SH-SY5Y (cell line): Measurements from ENCODE around the gene SPATA32.

Source experiments
- GATA2 ChIP-seq: IDR thresholded peaks from 2 replicates; pipeline ENCODE4 v1.6.1; 2011; ENCODE audit warnings: mild to moderate bottlenecking, low read depth, low read length
- GATA3 ChIP-seq: IDR thresholded peaks from 2 replicates; pipeline ENCODE4 v1.6.1; 2011; ENCODE audit warnings: low read depth, mild to moderate bottlenecking, low read length, moderate library complexity

GRCh38 chr17:45222996-45223538, 38.8 kb downstream of the SPATA32 start:
- no peak for TF ChIP-seq GATA3
- TF ChIP-seq GATA2: no peak
